ENCODE measurements around the gene MTARC2.

The MTARC2 gene

GRCh38 chr1:220788900-220789299 lies 40.8 kb downstream of the MTARC2 start:
- no peaks in the 10 kb centered on the region for H3K9me3 Mint-ChIP-seq

GRCh38 chr1:220789532-220790147 lies 41.5 kb downstream of the MTARC2 start:
- H3K27me3 Mint-ChIP-seq (ENCODE audit: low read depth), result peaks cover 49% of the 10 kb centered on the region
- H3K36me3 Mint-ChIP-seq (ENCODE audit: low read depth), result no peaks in the 10 kb centered on the region
- DNase-seq (ENCODE audit: low spot score), result no peak

More at GRCh38 chr1:220788900-220789299, 40.8 kb downstream of the MTARC2 start:
- no peak overlapping the region for H3K4me3 Mint-ChIP-seq
- no peaks in the 10 kb centered on the region for H3K4me1 Mint-ChIP-seq (ENCODE audit: low read depth)
- DNase-seq (ENCODE audit: low spot score), result no peak
- H3K36me3 Mint-ChIP-seq (ENCODE audit: low read depth), result no peaks in the 10 kb centered on the region
- H3K27me3 Mint-ChIP-seq (ENCODE audit: low read depth), result peaks cover 56% of the 10 kb centered on the region
- H3K27ac Mint-ChIP-seq, result no peak overlapping the region

GRCh38 chr1:220791285-220791684 lies 43.2 kb downstream of the MTARC2 start:
- H3K4me1 Mint-ChIP-seq (ENCODE audit: low read depth), result no peaks in the 10 kb centered on the region
- H3K27me3 Mint-ChIP-seq (ENCODE audit: low read depth), result peaks cover 33% of the 10 kb centered on the region
- no peaks in the 10 kb centered on the region for H3K9me3 Mint-ChIP-seq
- no peak for DNase-seq (ENCODE audit: low spot score)
- no peaks in the 10 kb centered on the region for H3K36me3 Mint-ChIP-seq (ENCODE audit: low read depth)
- no peak overlapping the region for H3K27ac Mint-ChIP-seq
- no peak overlapping the region for H3K4me3 Mint-ChIP-seq

More at GRCh38 chr1:220789532-220790147, 41.5 kb downstream of the MTARC2 start:
- Mint-ChIP-seq H3K4me3 (no peak overlapping the region), H3K9me3 (no peaks in the 10 kb centered on the region), H3K4me1 (ENCODE audit: low read depth) (no peaks in the 10 kb centered on the region), H3K27ac (no peak overlapping the region)

GRCh38 chr1:220791956-220792355 lies 43.8 kb downstream of the MTARC2 start:
- H3K27ac Mint-ChIP-seq, result no peak overlapping the region
- no peaks in the 10 kb centered on the region for H3K9me3 Mint-ChIP-seq
- no peaks in the 10 kb centered on the region for H3K4me1 Mint-ChIP-seq (ENCODE audit: low read depth)
- no peaks in the 10 kb centered on the region for H3K36me3 Mint-ChIP-seq (ENCODE audit: low read depth)
- DNase-seq (ENCODE audit: low spot score), result no peak
- H3K27me3 Mint-ChIP-seq (ENCODE audit: low read depth), result peaks cover 31% of the 10 kb centered on the region
- H3K4me3 Mint-ChIP-seq, result no peak overlapping the region

GRCh38 chr1:220796530-220796929 lies 48.4 kb downstream of the MTARC2 start:
- no peaks in the 10 kb centered on the region for H3K9me3 Mint-ChIP-seq
- no peaks in the 10 kb centered on the region for H3K36me3 Mint-ChIP-seq (ENCODE audit: low read depth)
- H3K4me1 Mint-ChIP-seq (ENCODE audit: low read depth), result no peaks in the 10 kb centered on the region
- H3K4me3 Mint-ChIP-seq, result no peak overlapping the region
- no peak for DNase-seq (ENCODE audit: low spot score)
- H3K27me3 Mint-ChIP-seq (ENCODE audit: low read depth), result peaks cover 4% of the 10 kb centered on the region
- no peak overlapping the region for H3K27ac Mint-ChIP-seq

GRCh38 chr1:220797044-220797443 lies 48.9 kb downstream of the MTARC2 start:
- no peaks in the 10 kb centered on the region for H3K4me1 Mint-ChIP-seq (ENCODE audit: low read depth)
- no peak for DNase-seq (ENCODE audit: low spot score)
- no peak overlapping the region for H3K27ac Mint-ChIP-seq
- no peaks in the 10 kb centered on the region for H3K27me3 Mint-ChIP-seq (ENCODE audit: low read depth)
- no peaks in the 10 kb centered on the region for H3K9me3 Mint-ChIP-seq
- H3K4me3 Mint-ChIP-seq, result no peak overlapping the region
- H3K36me3 Mint-ChIP-seq (ENCODE audit: low read depth), result no peaks in the 10 kb centered on the region

- DNase-seq (ENCODE audit: low spot score), result no peak
- Mint-ChIP-seq H3K27ac (no peak overlapping the region), H3K36me3 (ENCODE audit: low read depth) (no peaks in the 10 kb centered on the region), H3K4me3 (no peak overlapping the region), H3K27me3 (ENCODE audit: low read depth) (no peaks in the 10 kb centered on the region), H3K4me1 (ENCODE audit: low read depth) (no peaks in the 10 kb centered on the region), H3K9me3 (no peaks in the 10 kb centered on the region)
Measured at GRCh38 chr1:220797553-220797952, 49.4 kb downstream of the MTARC2 start.

GRCh38 chr1:220798338-220798737 lies 50.2 kb downstream of the MTARC2 start:
- H3K27ac Mint-ChIP-seq, result no peak overlapping the region
- H3K36me3 Mint-ChIP-seq (ENCODE audit: low read depth), result no peaks in the 10 kb centered on the region
- H3K4me3 Mint-ChIP-seq, result no peak overlapping the region
- H3K9me3 Mint-ChIP-seq, result no peaks in the 10 kb centered on the region
- no peaks in the 10 kb centered on the region for H3K27me3 Mint-ChIP-seq (ENCODE audit: low read depth)
- H3K4me1 Mint-ChIP-seq (ENCODE audit: low read depth), result no peaks in the 10 kb centered on the region
- DNase-seq (ENCODE audit: low spot score), result no peak

- H3K4me1 Mint-ChIP-seq (ENCODE audit: low read depth), result no peaks in the 10 kb centered on the region
- no peak for DNase-seq (ENCODE audit: low spot score)
- H3K4me3 Mint-ChIP-seq, result no peak overlapping the region
- no peak overlapping the region for H3K27ac Mint-ChIP-seq
- no peaks in the 10 kb centered on the region for H3K36me3 Mint-ChIP-seq (ENCODE audit: low read depth)
- H3K9me3 Mint-ChIP-seq, result no peaks in the 10 kb centered on the region
- no peaks in the 10 kb centered on the region for H3K27me3 Mint-ChIP-seq (ENCODE audit: low read depth)
Measured at GRCh38 chr1:220800262-220800661, 52.1 kb downstream of the MTARC2 start.

- H3K9me3 Mint-ChIP-seq, result no peaks in the 10 kb centered on the region
- H3K4me3 Mint-ChIP-seq, result no peak overlapping the region
- no peaks in the 10 kb centered on the region for H3K27me3 Mint-ChIP-seq (ENCODE audit: low read depth)
- no peak for DNase-seq (ENCODE audit: low spot score)
- no peak overlapping the region for H3K27ac Mint-ChIP-seq
- H3K4me1 Mint-ChIP-seq (ENCODE audit: low read depth), result no peaks in the 10 kb centered on the region
- no peaks in the 10 kb centered on the region for H3K36me3 Mint-ChIP-seq (ENCODE audit: low read depth)
Measured at GRCh38 chr1:220803401-220804201, 55.5 kb downstream of the MTARC2 start.

GRCh38 chr1:220804202-220804586 lies 56.1 kb downstream of the MTARC2 start:
- Mint-ChIP-seq H3K36me3 (ENCODE audit: low read depth) (no peaks in the 10 kb centered on the region), H3K27me3 (ENCODE audit: low read depth) (no peaks in the 10 kb centered on the region), H3K4me3 (no peak overlapping the region), H3K4me1 (ENCODE audit: low read depth) (no peaks in the 10 kb centered on the region), H3K27ac (no peak overlapping the region), H3K9me3 (no peaks in the 10 kb centered on the region)
- DNase-seq (ENCODE audit: low spot score), result no peak

- DNase-seq (ENCODE audit: low spot score), result no peak
- Mint-ChIP-seq H3K36me3 (ENCODE audit: low read depth) (no peaks in the 10 kb centered on the region), H3K27ac (no peak overlapping the region), H3K4me3 (no peak overlapping the region), H3K27me3 (ENCODE audit: low read depth) (no peaks in the 10 kb centered on the region), H3K4me1 (ENCODE audit: low read depth) (peaks cover 6% of the 10 kb centered on the region), H3K9me3 (no peaks in the 10 kb centered on the region)
Measured at GRCh38 chr1:220806408-220806807, 58.3 kb downstream of the MTARC2 start.

GRCh38 chr1:220807726-220808125 lies 59.6 kb downstream of the MTARC2 start:
- H3K27ac Mint-ChIP-seq, result no peak overlapping the region
- H3K9me3 Mint-ChIP-seq, result no peaks in the 10 kb centered on the region
- H3K4me3 Mint-ChIP-seq, result no peak overlapping the region
- H3K4me1 Mint-ChIP-seq (ENCODE audit: low read depth), result peaks cover 6% of the 10 kb centered on the region
- H3K36me3 Mint-ChIP-seq (ENCODE audit: low read depth), result no peaks in the 10 kb centered on the region
- no peak for DNase-seq (ENCODE audit: low spot score)
- H3K27me3 Mint-ChIP-seq (ENCODE audit: low read depth), result no peaks in the 10 kb centered on the region

- Mint-ChIP-seq H3K27ac (no peak overlapping the region), H3K36me3 (ENCODE audit: low read depth) (no peaks in the 10 kb centered on the region), H3K9me3 (no peaks in the 10 kb centered on the region), H3K27me3 (ENCODE audit: low read depth) (no peaks in the 10 kb centered on the region), H3K4me1 (ENCODE audit: low read depth) (peaks cover 6% of the 10 kb centered on the region), H3K4me3 (no peak overlapping the region)
- no peak for DNase-seq (ENCODE audit: low spot score)
Measured at GRCh38 chr1:220808345-220809186, 60.4 kb downstream of the MTARC2 start.

All from T-helper 2 cell treated with Interferon-gamma antibody and Interleukin-4, amounts not matched to agents 5 μg/mL and 100 μg/mL, for 36 hours (primary cell).